ENCODE measurements around the gene PPIL1. TPM values are rescaled to one million over a fixed set of nuclear protein-coding genes. Genes with fewer than 3 reads are reported as not detected.
A peak's percentile ranks its signal among the peaks of the same experiment; 100 is the strongest.

Gene PPIL1
- total and polyA plus RNA-seq, 2 experiments from 2014 or later: 37.0 to 133 TPM

DNA sequence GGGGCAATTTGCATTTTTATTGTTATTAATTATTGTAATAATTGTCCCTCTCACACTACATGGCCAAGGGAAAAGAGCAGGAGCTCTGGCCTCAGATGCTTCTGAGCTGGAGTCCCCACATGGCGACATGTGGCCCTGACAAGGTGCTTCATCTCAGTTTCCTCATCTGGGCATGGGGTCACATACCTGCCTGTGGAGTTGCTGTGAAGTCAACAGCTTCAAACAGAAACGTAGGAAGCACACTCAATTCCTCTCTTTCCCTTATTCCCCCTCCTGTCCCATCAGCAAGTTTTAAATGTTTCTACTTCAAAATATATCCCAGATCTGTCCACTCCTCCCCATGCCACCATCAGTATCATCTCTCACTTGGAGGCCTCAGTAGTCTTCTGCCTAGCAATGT, 44.0 kb downstream of the PPIL1 start:
- no peak overlapping the region for H3K27ac ChIP-seq

DNA sequence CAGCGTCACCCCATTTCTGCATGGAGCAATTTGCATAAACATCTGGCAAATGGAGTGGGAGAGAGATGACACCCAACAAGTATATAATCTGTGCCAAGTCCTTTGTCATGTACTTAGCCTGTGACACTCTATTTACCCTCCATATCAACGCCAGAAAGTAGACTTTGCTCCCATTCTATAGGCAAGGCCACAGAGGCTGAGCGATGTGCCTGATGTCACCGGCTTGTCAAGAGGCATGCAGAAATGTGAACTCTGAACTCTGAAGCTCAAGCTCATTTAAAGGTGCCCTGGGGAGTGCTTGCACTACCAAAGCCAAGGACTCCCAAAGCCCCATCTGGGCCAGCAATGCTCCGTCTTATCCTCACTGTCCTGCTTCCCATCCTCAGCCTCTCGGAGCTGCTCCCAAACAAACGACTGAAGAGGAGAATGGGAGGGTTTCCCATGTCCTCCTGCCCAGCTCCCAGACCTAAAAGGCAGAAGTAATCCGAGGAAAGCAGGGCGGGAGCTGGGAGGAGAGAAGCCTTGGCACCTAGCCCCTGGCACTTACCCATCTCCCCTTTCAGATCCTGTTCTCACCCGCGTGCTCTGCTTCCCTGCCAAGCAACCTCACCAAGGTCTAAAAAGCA, 44.6 kb downstream of the PPIL1 start:
- Histone ChIP-seq H3K4me1 (ENCODE audit: low read depth) (peaks cover 8% of the 10 kb centered on the region), H3K9me3 (ENCODE audit: low read depth) (no peaks in the 10 kb centered on the region), H3K27me3 (no peaks in the 10 kb centered on the region), H3K4me3 (no peak overlapping the region), H3K27ac (no peak overlapping the region), H3K36me3 (no peaks in the 10 kb centered on the region)
- TF ChIP-seq, protein P1, sequence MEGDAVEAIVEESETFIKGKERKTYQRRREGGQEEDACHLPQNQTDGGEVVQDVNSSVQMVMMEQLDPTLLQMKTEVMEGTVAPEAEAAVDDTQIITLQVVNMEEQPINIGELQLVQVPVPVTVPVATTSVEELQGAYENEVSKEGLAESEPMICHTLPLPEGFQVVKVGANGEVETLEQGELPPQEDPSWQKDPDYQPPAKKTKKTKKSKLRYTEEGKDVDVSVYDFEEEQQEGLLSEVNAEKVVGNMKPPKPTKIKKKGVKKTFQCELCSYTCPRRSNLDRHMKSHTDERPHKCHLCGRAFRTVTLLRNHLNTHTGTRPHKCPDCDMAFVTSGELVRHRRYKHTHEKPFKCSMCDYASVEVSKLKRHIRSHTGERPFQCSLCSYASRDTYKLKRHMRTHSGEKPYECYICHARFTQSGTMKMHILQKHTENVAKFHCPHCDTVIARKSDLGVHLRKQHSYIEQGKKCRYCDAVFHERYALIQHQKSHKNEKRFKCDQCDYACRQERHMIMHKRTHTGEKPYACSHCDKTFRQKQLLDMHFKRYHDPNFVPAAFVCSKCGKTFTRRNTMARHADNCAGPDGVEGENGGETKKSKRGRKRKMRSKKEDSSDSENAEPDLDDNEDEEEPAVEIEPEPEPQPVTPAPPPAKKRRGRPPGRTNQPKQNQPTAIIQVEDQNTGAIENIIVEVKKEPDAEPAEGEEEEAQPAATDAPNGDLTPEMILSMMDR (IDR thresholded peaks at IDR 0.05; ENCODE audit: low read depth, low read length): no peak
- peak in 1 of 2 donors; percentile 88 for DNase-seq (ENCODE audit: low read depth in 1 of 2, low spot score in 1 of 2)

More for the DNA sequence above, 44.0 kb downstream of the PPIL1 start:
- Histone ChIP-seq H3K27me3 (no peaks in the 10 kb centered on the region), H3K36me3 (no peaks in the 10 kb centered on the region), H3K4me1 (ENCODE audit: low read depth) (peaks cover 12% of the 10 kb centered on the region), H3K9me3 (ENCODE audit: low read depth) (no peaks in the 10 kb centered on the region), H3K4me3 (no peak overlapping the region)
- TF ChIP-seq, protein P1 (IDR thresholded peaks at IDR 0.05; ENCODE audit: low read depth, low read length): no peak
- no peak for DNase-seq (ENCODE audit: low read depth in 1 of 2, low spot score in 1 of 2)

DNA sequence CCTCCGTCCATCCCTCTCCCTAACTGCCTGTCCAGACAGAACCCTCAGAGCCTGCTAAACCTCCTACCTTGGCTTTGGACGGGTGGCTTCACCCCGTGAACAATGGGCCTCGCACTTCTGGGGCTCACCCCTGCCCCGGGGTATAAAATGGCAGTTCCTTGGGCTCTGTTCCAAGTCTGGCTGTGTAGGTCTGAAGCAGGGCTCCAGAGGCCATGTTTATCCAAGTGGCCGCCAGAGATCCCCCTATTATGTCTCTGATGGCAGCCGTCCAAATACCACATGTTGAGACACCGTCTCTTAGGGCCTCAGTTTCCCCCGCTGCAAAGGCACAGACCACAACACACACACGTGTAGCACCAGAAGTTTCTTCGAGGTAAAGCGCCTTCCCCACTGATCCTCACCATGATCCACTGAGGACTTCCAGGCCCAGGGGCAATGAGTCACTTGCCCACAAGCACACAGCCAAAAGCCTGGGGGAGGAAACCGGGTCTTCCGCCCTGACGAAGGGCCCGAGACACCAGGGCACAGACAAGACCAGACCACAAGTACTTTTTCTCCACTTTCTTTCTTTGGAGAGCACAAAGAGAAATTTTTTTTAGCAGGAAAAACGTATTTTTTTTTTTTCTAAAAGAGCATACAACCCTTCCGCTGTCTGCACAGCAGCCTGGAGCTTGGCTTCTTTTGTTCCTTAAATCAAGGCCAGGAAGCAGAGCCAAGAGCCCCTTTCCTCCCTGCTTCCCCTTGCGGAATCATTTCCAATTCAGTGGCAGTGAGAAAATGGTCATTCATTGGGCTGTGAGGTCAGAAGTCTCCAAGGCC, 47.1 kb downstream of the PPIL1 start:
- no peaks in the 10 kb centered on the region for H3K36me3 ChIP-seq
- TF ChIP-seq, protein P1 (IDR thresholded peaks at IDR 0.05; ENCODE audit: low read depth, low read length): no peak
- no peaks in the 10 kb centered on the region for H3K9me3 ChIP-seq (ENCODE audit: low read depth)
- peak in 1 of 2 donors; percentile 96 for DNase-seq (ENCODE audit: low read depth in 1 of 2, low spot score in 1 of 2)
- H3K27ac ChIP-seq: no peak overlapping the region
- no peak overlapping the region for H3K4me3 ChIP-seq
- H3K4me1 ChIP-seq (ENCODE audit: low read depth): no peaks in the 10 kb centered on the region
- H3K27me3 ChIP-seq: no peaks in the 10 kb centered on the region

DNA sequence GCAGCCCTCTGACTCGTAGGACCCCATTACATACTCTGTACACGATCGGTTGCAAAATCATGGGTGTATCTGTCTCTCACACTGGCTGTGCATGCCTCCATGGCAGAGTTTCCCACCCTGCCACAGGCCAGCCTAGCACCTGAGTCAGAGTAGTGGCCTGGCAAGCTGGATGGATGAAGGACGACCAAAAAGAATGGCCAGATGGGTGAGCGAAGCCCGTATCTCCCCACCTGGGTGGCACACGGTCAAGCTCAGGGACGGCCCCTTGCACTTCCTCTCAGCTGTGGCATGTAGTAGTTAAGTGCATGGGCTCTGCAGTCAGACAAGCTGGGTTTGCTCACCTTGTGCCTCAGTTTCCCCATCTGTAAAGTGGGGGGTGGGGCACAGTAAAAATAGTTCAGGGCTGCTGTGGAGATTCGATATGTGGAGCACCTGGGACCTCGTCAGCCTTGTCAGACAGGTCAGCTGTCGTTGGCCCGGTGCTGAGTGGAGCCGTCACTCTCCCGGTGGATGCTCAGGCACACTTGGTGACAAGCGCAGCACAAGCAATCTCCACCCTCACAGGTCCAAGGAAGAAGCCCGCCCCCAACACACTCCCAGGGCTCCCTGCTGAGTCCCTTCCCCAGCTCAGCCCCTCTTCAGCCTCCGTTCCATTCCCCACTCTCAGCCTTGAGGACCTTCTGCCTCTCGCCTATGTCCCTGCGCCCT, 47.9 kb downstream of the PPIL1 start:
- TF ChIP-seq, protein P1 (IDR thresholded peaks at IDR 0.05; ENCODE audit: low read depth, low read length): no peak
- no peak overlapping the region for H3K4me3 ChIP-seq
- no peaks in the 10 kb centered on the region for H3K27me3 ChIP-seq
- DNase-seq (ENCODE audit: low read depth in 1 of 2, low spot score in 1 of 2): no peak
- no peaks in the 10 kb centered on the region for H3K9me3 ChIP-seq (ENCODE audit: low read depth)
- no peaks in the 10 kb centered on the region for H3K4me1 ChIP-seq (ENCODE audit: low read depth)
- H3K27ac ChIP-seq: no peak overlapping the region
- no peaks in the 10 kb centered on the region for H3K36me3 ChIP-seq

DNA sequence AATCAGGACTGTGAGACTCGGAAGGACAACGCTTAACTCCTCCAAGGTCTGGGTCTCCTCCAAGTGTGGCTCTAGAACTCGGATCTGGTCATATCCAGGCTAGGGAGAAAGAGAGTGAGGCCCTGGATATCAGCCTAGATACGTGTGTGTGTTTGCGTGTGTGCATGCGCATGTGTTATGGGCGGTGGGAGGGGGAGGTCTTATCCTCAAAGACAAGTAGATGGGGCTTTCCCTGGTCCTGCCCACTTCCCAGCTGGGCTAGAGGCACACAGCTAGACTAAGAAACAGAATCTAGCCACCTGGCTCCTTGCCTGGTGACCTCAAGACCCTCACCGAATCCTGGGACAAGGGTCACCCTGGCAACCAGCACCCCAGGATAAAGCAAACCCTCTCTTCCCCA, 48.6 kb downstream of the PPIL1 start:
- Histone ChIP-seq H3K9me3 (ENCODE audit: low read depth) (no peaks in the 10 kb centered on the region), H3K36me3 (no peaks in the 10 kb centered on the region), H3K27ac (no peak overlapping the region), H3K27me3 (no peaks in the 10 kb centered on the region), H3K4me1 (ENCODE audit: low read depth) (no peaks in the 10 kb centered on the region), H3K4me3 (no peak overlapping the region)
- no peak for DNase-seq (ENCODE audit: low read depth in 1 of 2, low spot score in 1 of 2)
- TF ChIP-seq, protein P1 (IDR thresholded peaks at IDR 0.05; ENCODE audit: low read depth, low read length): no peak

All from cardiac muscle cell (in vitro differentiated cells and primary cell).